GM18907 (cell line): ENCODE measurements around the gene FARS2.
"Not testable (repeated sequence)": the region's sequence is repeated elsewhere in the genome, so short reads cannot be mapped to it uniquely, and the experiment has no call there.

Source experiments
- ATAC-seq: cut with Tn5 transposase; IDR thresholded peaks from one replicate; pipeline ENCODE4 v1.9.1; 2021; ENCODE audit warnings: mild to moderate bottlenecking, moderate library complexity; ENCODE audit not compliant: unreplicated experiment

FARS2 gene

GRCh38 chr6:5771759-5772390 lies 510.6 kb downstream of the FARS2 start:
- ATAC-seq = no peak

GRCh38 chr6:5772408-5773120 lies 511.3 kb downstream of the FARS2 start:
- no peak for ATAC-seq

GRCh38 chr6:5776104-5776503 lies 514.8 kb downstream of the FARS2 start:
- ATAC-seq = no peak

GRCh38 chr6:5776706-5777390 lies 515.5 kb downstream of the FARS2 start:
- ATAC-seq = no peak

- ATAC-seq = peak; percentile 89
These were observed 517.1 kb downstream of the FARS2 start for GRCh38 chr6:5778317-5778857.

- ATAC-seq = no peak
These were observed 517.6 kb downstream of the FARS2 start for GRCh38 chr6:5778906-5779305.

GRCh38 chr6:5781019-5781418 lies 519.7 kb downstream of the FARS2 start:
- no peak for ATAC-seq

GRCh38 chr6:5781966-5782556 lies 520.7 kb downstream of the FARS2 start:
- no peak for ATAC-seq

GRCh38 chr6:5782783-5783547 lies 521.7 kb downstream of the FARS2 start:
- no peak for ATAC-seq

- no peak for ATAC-seq
These were observed 522.3 kb downstream of the FARS2 start for GRCh38 chr6:5783584-5784089.

- no peak for ATAC-seq
These were observed 523.9 kb downstream of the FARS2 start for GRCh38 chr6:5785249-5785648.

GRCh38 chr6:5786321-5786968 lies 525.1 kb downstream of the FARS2 start:
- ATAC-seq = no peak

- ATAC-seq = no peak
These were observed 525.8 kb downstream of the FARS2 start for GRCh38 chr6:5786969-5787720.

GRCh38 chr6:5789426-5789825 lies 528.1 kb downstream of the FARS2 start:
- ATAC-seq = not testable (repeated sequence)

- ATAC-seq = not testable (repeated sequence)
These were observed 535.2 kb downstream of the FARS2 start for GRCh38 chr6:5796555-5796954.

- ATAC-seq = not testable (repeated sequence)
These were observed 545.1 kb downstream of the FARS2 start for GRCh38 chr6:5806406-5806805.

GRCh38 chr6:5809450-5809849 lies 548.1 kb downstream of the FARS2 start:
- no peak for ATAC-seq

GRCh38 chr6:5811997-5812396 lies 550.7 kb downstream of the FARS2 start:
- ATAC-seq = no peak

GRCh38 chr6:5813625-5814027 lies 552.3 kb downstream of the FARS2 start:
- ATAC-seq = peak; percentile 92
